PC-9 (cell line): ENCODE data around the gene EPHB1.

Experiments used
- EZH2 ChIP-seq: fragments of 200-600 bp; sonication (generic); IDR thresholded peaks from 2 replicates; pipeline ENCODE4 v1.8.0; 2017; ENCODE audit warnings: antibody characterized with exemption, low read depth
- TF ChIP-seq, protein P1 (sequence below): fragments of 200-600 bp; sonication (generic); conservative IDR thresholded peaks from 2 replicates; pipeline ENCODE4 v1.6.1; 2017; ENCODE audit warnings: mixed run types, antibody characterized with exemption, mild to moderate bottlenecking, moderate library complexity

DNA sequence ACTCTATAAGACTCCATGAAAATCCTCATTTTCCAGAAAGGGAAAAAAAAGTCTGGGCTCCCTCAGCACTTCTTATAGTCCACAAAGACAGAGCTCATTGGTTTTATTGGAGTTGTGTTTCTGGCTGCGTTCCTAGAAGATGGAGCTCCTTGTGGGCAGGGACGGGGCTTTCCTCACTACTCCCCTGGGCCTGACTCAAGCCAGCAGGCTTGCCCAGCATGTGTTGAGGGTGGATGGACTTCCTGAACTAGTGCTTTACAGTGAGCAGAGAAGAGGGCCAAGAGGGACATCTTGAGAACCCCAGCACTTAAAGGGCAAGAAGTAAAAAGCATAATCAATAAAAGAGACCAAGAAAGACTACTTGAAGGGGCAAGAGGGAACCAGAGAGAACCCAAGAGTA lies 43.2 kb upstream of the EPHB1 start:
- TF ChIP-seq, protein P1, sequence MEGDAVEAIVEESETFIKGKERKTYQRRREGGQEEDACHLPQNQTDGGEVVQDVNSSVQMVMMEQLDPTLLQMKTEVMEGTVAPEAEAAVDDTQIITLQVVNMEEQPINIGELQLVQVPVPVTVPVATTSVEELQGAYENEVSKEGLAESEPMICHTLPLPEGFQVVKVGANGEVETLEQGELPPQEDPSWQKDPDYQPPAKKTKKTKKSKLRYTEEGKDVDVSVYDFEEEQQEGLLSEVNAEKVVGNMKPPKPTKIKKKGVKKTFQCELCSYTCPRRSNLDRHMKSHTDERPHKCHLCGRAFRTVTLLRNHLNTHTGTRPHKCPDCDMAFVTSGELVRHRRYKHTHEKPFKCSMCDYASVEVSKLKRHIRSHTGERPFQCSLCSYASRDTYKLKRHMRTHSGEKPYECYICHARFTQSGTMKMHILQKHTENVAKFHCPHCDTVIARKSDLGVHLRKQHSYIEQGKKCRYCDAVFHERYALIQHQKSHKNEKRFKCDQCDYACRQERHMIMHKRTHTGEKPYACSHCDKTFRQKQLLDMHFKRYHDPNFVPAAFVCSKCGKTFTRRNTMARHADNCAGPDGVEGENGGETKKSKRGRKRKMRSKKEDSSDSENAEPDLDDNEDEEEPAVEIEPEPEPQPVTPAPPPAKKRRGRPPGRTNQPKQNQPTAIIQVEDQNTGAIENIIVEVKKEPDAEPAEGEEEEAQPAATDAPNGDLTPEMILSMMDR, result no peak
- TF ChIP-seq EZH2, result no peak
